ENCODE data around the gene RHOD. TPM values are rescaled to one million over a fixed set of nuclear protein-coding genes. Genes with fewer than 3 reads are reported as not detected.

The RHOD gene
- total RNA-seq, 1 experiment from 2014 or later, result 33.5 TPM

- Histone ChIP-seq H3K4me3 (ENCODE audit: low read depth in 2 of 2, low read length in 2 of 2) (no peak overlapping the region), H3K36me3 (ENCODE audit: control insufficient read depth, insufficient read depth, low read length) (no peaks in the 10 kb centered on the region), H3K9me3 (ENCODE audit: control insufficient read depth, insufficient read depth, low read depth, low read length) (no peaks in the 10 kb centered on the region), H3K4me1 (ENCODE audit: control insufficient read depth, insufficient read depth, low read length) (peaks cover 6% of the 10 kb centered on the region), H3K27ac (ENCODE audit: low read length) (no peak overlapping the region), H3K27me3 (ENCODE audit: control insufficient read depth, insufficient read depth, low read length) (no peaks in the 10 kb centered on the region)
- intact Hi-C loops (cut with micrococcal nuclease; ENCODE audit: unreplicated experiment), result no loop called here
- ChIA-PET POLR2A (interaction anchor here (0.6 kb wide), 1 partner anchor 23 kb away, joined by 4 read pairs; no protein-coding TSS in a partner anchor), CTCF (no interaction called here)
- in situ Hi-C loops (cut with HindIII; ENCODE audit: low pct_unique_long_range_greater_than_20kb, low sequenced_read_pairs), result no loop called here
- DNase-seq (ENCODE audit: low read depth, low spot score) (no peak), ATAC-seq (no peak)
- TF ChIP-seq POLR2AphosphoS5 (IDR thresholded peaks at IDR 0.05; ENCODE audit: low read depth, low read length), result no peak
- no peak for TF ChIP-seq CTCF (IDR thresholded peaks at IDR 0.05)
- no peak for TF ChIP-seq REST (IDR thresholded peaks at IDR 0.05; ENCODE audit: insufficient read depth in 1 of 2, low read depth in 2 of 2, low read length in 1 of 2)
- no TSS peak for BruUV-seq (replicated peaks)
Measured at GRCh38 chr11:67079065-67079705, 22.5 kb downstream of the RHOD start.

GRCh38 chr11:67082071-67082791 is 25.6 kb downstream of the RHOD start:
- DNase-seq (ENCODE audit: low read depth, low spot score), result no peak
- in situ Hi-C loops (cut with HindIII; ENCODE audit: low pct_unique_long_range_greater_than_20kb, low sequenced_read_pairs), result no loop called here
- peaks cover 6% of the 10 kb centered on the region for H3K4me1 ChIP-seq (ENCODE audit: control insufficient read depth, insufficient read depth, low read length)
- H3K9me3 ChIP-seq (ENCODE audit: control insufficient read depth, insufficient read depth, low read depth, low read length), result no peaks in the 10 kb centered on the region
- no peaks in the 10 kb centered on the region for H3K36me3 ChIP-seq (ENCODE audit: control insufficient read depth, insufficient read depth, low read length)
- intact Hi-C loops (cut with micrococcal nuclease; ENCODE audit: unreplicated experiment), result loop anchor here (5.0 kb wide), 1 partner anchor 85 kb away; no protein-coding TSS in a partner anchor
- H3K4me3 ChIP-seq (ENCODE audit: low read depth in 2 of 2, low read length in 2 of 2), result no peak overlapping the region
- no peak for ATAC-seq
- BruUV-seq (replicated peaks), result no TSS peak
- CTCF ChIA-PET, result interaction anchor here (1.0 kb wide), 1 partner anchor 14 kb away, joined by 3 read pairs; no protein-coding TSS in a partner anchor
- H3K27me3 ChIP-seq (ENCODE audit: control insufficient read depth, insufficient read depth, low read length), result no peaks in the 10 kb centered on the region
- no peak overlapping the region for H3K27ac ChIP-seq (ENCODE audit: low read length)
- POLR2A ChIA-PET, result no interaction called here
- TF ChIP-seq REST (IDR thresholded peaks at IDR 0.05; ENCODE audit: insufficient read depth in 1 of 2, low read depth in 2 of 2, low read length in 1 of 2) (no peak), CTCF (IDR thresholded peaks at IDR 0.05) (no peak), POLR2AphosphoS5 (IDR thresholded peaks at IDR 0.05; ENCODE audit: low read depth, low read length) (no peak), TCF7L2 (IDR thresholded peaks at IDR 0.05; ENCODE audit: low read depth, low read length) (no peak), SIN3A (IDR thresholded peaks at IDR 0.05; ENCODE audit: borderline replicate concordance, insufficient read depth, low read depth, low read length) (no peak)
